ENCODE measurements around the gene ZNF285.

DNA sequence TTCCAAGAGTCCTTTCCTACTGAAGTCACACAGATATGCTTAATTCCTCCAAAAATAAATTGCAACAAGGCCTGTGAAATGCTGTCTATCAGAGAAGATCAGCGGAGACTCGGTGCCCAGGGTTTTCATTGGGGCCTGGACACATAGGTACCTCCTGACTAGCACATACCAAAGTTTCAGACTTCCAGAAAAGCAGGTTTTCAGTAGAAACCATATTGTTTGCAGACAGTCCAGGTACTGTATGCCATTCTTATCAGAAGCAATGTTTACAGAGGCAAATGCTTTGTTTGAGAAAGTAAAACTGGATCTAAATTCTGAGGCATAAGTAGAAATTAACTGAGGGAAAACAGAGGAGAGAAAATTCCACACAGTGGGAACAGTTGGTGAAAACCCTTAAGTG, 34.0 kb upstream of the ZNF285 start:
- TF ChIP-seq CHD2 (IDR thresholded peaks at IDR 0.05; ENCODE audit: low read length) (no peak), TEAD4 (IDR thresholded peaks at IDR 0.05; ENCODE audit: low read depth, low read length) (no peak), FOSL1 (IDR thresholded peaks at IDR 0.05; ENCODE audit: insufficient read depth, low read depth, low read length) (no peak), GABPA (IDR thresholded peaks at IDR 0.05; ENCODE audit: borderline replicate concordance, insufficient read depth, low read length) (no peak), RAD21 (IDR thresholded peaks at IDR 0.05 in 1 of 2, conservative IDR thresholded peaks at IDR 0.05 in 1 of 2; ENCODE audit: low read depth in 2 of 2, low read length in 2 of 2) (no peak), TBP (IDR thresholded peaks at IDR 0.05; ENCODE audit: low read depth, low read length) (no peak), RFX5 (IDR thresholded peaks at IDR 0.05; ENCODE audit: borderline replicate concordance, low read depth, low read length) (no peak), RBBP5 (IDR thresholded peaks at IDR 0.05; ENCODE audit: borderline replicate concordance, low read depth, low read length) (no peak), POLR2AphosphoS5 (IDR thresholded peaks at IDR 0.05; ENCODE audit: low read depth, low read length) (no peak)
- TF ChIP-seq, protein P1, sequence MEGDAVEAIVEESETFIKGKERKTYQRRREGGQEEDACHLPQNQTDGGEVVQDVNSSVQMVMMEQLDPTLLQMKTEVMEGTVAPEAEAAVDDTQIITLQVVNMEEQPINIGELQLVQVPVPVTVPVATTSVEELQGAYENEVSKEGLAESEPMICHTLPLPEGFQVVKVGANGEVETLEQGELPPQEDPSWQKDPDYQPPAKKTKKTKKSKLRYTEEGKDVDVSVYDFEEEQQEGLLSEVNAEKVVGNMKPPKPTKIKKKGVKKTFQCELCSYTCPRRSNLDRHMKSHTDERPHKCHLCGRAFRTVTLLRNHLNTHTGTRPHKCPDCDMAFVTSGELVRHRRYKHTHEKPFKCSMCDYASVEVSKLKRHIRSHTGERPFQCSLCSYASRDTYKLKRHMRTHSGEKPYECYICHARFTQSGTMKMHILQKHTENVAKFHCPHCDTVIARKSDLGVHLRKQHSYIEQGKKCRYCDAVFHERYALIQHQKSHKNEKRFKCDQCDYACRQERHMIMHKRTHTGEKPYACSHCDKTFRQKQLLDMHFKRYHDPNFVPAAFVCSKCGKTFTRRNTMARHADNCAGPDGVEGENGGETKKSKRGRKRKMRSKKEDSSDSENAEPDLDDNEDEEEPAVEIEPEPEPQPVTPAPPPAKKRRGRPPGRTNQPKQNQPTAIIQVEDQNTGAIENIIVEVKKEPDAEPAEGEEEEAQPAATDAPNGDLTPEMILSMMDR (IDR thresholded peaks at IDR 0.05; ENCODE audit: control extremely low read depth in 1 of 3, insufficient read depth in 1 of 3, low read depth in 1 of 3, low read length in 3 of 3): no peak
